GM19438 (cell line): ENCODE results near the gene NHLRC4.

Experiments
- ATAC-seq: cut with Tn5 transposase; IDR thresholded peaks from one replicate; pipeline ENCODE4 v1.9.1; 2021; ENCODE audit warnings: low read depth; ENCODE audit not compliant: unreplicated experiment

The NHLRC4 gene

DNA sequence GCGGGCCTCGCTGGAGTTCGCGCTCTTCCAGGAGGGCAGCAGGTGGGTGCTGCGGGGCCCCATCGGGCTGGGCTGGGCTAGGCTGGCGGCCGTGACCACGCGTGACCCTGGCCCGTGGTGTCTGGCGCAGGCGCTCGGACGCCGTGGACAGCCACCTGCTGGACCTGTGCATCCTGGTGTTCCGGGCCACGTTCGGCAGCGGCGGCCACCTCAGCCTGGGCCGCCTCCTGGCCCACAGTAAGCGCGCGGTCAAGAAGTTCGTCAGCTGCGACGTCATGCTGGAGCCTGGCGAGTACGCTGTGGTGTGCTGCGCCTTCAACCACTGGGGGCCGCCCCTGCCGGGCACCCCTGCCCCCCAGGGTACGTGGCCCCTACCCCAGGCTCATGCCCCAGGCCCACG, 14.6 kb upstream of the NHLRC4 start:
- ATAC-seq, result no peak

DNA sequence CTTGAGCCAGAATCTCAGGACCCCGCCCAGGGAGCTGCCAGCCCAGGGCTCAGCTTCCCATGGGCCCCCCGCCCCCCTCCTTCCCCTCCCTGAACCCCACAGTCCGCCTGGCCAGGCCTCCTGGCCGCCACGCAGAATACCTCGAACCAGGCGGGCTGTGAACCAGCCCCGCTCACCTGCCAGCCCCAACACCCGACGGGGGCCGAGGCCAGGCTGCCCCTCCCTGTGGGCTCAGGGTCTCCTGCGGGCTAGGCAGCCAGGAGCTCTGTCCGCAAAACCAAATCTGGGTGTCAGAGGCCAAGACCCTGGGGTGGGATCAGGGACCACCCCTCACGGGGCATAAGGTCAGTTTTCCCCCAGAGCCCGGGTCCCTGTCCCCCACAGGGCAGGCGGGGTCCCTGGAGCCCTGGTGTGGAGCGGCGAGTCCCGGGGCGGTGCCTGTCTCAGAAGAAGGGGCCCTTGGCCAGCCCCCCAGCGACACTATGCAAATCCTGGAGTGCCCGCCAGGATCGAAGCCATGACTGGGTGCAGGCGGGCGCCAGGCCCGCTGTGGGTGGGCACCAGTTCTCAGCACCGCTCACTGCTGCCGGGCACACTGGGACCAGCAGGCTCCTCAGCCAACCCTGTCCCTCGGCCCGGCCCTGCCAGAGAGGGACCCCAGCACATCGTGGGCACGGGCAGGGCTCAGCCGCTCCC, 13.1 kb upstream of the NHLRC4 start:
- no peak for ATAC-seq

DNA sequence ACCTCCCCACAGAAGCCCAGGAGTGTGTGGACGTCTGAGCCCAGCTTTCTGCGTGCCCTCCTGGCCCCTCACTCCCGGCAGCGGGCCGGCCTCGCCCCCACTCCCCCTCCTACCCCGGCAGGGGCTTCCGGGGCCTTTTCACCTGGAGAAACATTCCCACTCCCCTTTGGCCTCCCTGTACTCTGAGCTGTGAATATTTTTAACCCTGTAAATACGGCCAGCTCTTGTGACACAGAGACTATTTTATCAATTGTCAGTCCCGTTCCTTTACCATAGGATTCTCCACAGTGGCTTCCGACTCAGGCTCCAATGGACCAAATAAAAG, 12.5 kb upstream of the NHLRC4 start:
- ATAC-seq, result no peak

DNA sequence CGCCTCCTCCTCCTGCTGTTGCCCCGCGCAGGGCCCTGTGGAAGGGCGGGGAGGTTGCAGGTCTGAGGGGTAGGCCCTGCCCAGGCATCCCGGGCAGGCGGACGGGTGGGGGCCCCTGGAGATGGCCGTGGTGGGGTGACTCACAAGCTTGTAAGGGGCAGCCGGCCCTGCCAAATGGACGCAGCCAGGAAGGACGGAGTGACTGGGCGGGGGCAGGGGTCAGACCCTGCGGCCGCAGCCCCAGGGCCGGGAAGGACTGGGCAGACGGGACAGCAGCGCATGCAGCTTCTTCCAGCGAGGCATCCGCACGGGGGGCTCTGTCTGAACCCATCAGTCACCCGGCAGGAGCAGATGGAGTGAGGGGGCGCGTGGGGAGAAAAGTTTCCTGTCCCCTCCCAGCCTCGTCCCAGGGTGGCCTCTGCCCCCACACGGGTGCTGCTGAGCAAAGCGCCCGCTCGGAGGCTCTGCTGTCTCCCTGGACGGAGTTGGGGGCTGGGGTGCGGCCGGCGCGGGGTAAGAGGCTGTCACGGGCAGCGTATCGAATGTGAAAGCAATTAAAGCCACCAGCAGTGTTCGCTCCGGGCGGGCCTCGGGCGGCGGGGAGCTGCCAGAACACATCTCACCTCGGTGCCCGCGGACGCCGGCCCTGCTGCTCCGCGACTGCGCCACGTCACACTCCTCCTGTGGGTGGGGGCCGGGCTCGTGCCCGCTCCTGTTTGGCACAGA, 12.0 kb upstream of the NHLRC4 start:
- no peak for ATAC-seq

DNA sequence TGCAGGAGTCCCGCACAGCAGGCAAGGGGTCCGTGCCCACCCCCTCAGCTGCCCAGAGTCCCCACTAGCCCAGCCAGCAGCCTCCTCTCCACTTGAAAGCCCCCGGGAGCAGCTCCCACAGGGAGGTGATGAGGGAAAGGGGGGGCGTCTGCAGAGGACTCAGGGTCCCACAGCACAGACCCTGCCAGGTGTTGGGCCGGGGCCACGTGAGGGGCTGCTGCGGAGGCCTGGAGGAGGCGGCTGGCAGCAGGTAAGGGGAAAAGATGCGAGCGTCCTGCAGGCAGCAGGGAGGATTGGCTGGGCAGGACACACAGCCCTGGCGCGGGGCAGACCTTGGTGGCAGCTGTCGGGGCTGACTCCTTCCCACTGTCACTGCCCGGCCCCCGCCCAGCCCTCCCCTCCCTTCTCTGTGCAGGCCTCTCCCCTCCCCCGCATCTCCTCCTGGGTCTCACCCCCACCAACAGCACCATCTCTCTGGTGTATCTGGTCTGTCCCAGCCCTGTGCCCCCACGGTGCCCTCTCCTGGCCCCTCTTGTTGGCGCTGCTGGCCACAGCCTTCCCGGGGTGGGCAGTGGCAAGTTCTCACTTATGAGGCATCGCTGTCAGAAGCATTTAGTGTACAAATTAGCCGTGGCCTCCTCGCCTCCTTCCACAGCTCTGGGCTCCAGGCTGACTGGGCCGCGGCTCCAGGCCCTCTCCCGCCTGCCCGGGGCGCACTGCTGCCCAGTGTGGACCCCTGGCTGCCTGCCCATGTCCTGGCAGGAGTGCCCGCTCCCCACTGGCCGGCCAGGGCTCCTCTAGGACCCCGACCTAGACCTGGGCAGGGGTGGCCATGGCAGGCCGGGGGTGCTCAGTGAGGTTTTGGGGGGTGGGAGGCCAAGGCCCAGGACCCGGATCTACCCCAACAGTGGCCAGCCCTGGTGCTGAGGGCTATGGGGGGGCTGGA, 11.0 kb upstream of the NHLRC4 start:
- ATAC-seq, result no peak

DNA sequence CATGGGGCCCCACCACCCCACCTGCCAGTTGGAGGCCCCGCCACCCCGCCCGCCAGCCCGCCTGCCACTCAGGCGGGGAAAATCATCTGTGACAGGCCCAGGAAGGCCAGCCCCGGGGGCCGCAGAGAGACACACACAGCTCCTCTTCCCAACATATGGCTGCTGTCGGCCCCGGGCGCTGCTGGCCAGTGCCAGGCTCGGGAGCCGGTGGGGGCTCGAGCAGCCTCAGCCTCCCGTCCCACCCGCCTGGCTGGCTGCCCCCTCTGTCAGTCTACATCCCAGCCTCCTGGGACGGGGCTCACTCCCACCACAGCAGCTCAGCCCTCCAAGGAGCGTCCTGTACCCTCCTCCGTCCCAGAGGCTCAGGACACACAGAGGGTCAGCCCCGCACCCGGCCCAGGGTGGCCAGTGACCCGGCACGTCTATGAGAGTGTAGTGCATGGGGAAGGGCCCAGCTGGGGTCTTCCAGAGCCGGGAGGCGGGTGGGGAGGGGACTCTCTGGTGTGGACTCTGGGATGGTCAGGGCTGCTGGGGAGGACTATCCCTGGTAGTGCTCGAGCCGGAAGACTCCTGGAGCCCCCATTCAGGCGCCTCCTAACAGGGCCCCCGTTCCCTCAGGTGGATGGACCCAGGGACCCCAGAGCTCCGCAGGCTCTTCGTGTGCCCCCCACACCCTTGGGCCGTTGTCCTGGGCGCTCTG, 10.2 kb upstream of the NHLRC4 start:
- ATAC-seq, result no peak

DNA sequence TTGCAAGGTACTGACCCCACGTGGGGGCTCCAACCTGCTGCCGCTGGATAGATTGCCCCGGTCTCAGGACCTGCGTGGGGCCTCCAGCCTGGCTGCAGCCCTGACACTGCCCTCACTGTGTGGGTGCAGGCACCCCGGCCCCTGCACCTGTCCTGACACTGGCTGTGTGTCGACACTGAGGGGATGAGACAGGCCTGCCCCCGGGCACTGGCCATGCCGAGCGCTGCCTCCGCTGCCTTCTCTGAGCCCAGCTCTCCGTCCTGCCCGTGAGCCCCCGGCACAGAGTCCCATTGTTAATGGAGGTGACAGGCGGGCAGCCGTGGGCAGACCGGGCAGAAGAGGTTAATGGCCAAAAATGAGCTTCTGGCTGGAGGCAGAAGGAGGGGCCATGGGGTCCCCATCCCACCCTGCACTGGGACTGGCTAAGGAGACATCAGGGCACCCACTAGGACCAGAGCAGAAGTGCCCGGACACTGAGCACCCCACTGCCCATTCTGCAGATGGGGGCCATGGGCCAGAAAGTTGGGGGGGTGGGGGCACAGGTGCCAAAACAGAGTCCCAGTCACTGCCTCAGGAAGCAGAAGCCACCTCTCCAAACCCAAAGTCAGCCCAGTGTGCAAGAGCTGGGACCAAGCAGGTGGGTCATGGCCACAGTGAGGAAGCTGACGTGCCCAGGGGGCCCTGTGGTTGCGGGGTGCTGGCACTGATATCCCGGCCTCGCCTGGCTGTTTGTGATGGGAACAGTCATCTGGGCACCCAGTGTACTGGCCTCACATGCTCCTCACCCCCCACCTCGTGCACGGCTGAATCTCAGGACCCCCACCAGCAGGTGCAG, 9.1 kb upstream of the NHLRC4 start:
- no peak for ATAC-seq

DNA sequence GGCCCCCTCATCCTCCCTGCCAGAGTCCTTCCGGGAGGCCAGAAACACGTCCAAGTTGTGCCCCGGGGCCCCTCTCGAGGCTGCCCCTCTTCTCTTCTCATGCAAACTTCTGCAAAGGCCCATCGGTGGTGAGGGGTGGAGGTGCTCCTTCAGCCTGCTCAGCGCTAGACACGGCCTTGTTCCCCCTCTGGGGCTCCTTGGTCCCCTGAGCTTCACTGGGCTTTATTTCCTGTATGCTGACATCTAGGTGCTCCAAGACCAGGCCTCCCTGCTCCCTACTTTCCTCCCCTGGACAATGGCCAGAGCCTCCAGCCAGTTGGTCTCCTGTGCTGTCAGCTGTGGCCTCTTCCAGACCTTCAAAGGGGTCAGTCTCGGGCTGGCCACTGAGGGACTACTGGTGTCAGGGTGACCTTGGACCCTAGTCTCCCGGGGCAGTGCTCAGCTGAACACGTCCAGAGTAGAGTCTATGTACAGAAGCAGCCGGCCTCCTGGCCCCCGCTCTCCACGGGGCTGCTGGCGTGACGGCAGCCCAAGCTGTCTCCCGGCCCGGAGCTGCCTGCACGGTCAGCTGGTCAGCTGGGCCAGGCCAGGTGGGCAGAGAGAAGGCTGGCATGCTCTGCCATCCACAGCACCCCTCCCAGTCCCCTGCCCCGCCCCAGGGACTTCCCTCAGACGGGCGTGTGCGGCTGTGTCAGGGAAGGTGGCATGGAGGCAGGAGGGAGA, 8.3 kb upstream of the NHLRC4 start:
- no peak for ATAC-seq

DNA sequence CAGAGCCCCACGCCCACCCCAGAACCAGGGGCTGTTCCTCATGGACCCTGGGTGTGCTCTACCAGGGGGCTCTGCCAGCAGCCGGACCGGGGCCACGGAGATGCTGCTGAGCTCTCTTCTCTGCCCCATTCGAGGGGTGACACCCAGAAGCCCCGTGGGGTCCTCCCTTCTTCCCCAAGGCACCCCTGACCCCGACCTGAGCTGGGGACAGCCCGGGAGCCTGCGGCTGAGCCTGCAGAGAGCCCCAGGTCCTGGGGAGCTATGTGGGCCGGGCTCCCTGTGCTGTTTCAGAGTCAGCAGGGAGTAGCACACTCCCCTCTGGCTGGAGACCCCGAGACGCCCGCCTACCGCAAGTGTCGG, 7.8 kb upstream of the NHLRC4 start:
- no peak for ATAC-seq

DNA sequence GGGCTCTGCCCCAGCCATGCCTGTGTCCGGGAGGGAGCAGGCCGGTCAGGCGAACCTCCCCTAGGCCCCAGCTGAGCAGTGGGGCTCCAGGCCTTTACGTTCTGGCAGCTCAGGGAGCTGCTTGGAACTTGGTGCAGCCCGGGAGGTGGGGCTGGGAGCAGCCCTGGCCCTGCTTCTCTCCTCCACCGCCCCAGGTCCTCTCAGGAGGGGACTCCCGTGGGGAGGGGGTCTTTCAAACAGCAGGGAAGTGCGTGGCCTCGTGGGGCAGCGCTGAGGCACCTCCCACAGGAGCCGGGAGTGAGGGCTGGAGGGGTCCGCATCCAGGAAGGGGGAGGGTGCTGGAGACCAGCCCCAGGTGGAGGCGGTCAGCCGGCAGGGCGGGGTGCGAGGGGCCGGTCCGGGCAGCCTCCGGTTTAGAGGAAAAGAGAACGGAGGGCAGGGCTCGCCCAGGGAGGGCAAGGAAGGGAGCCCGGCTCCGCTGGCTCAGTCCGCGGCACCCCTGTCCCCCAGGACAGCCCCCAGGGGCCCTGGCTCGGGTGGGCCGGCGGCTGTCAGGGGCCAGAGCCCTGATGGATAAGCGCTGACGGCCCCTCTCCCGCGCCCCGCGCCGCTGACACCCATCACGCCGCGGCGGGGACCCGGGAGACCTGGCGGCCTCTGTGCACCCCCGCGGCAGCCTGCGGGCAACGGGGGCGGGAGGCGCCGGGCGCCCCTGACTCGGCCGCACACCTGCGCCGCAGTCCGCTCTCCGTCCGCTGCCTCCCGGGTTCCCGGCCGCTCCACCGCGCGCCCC, 7.2 kb upstream of the NHLRC4 start:
- no peak for ATAC-seq

DNA sequence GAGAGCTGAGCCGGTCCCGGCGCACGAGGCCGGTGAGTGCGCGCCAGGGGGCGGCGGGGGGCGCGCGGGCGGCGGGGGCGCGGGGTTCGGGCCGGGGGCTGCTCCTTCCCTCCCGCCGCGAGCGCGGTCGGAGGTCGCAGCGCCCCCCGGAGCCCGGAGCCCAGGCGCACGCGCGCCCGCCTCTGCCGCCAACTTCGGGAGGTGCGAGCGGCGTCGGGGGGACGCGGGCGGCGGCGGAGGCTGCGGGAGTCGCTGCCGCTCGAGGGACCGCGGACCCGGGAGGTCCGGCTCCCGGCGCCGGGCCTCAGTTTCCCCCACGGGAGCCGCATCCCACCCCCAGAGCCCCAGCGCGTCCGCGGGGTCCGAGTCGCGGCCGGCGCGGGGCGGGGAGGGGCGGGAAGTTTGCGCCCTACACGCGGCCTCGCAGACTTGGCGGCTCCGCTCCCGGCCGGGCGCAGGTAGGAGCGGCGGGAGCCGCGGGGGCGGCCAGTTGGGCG, 6.6 kb upstream of the NHLRC4 start, which contains the start of gene PRR35:
TSS of gene PRR35 (plus strand) at position 191 of the 497 bp plus-strand sequence. CDS start 2,901 bp downstream, outside the sequence.
- ATAC-seq, result no peak

DNA sequence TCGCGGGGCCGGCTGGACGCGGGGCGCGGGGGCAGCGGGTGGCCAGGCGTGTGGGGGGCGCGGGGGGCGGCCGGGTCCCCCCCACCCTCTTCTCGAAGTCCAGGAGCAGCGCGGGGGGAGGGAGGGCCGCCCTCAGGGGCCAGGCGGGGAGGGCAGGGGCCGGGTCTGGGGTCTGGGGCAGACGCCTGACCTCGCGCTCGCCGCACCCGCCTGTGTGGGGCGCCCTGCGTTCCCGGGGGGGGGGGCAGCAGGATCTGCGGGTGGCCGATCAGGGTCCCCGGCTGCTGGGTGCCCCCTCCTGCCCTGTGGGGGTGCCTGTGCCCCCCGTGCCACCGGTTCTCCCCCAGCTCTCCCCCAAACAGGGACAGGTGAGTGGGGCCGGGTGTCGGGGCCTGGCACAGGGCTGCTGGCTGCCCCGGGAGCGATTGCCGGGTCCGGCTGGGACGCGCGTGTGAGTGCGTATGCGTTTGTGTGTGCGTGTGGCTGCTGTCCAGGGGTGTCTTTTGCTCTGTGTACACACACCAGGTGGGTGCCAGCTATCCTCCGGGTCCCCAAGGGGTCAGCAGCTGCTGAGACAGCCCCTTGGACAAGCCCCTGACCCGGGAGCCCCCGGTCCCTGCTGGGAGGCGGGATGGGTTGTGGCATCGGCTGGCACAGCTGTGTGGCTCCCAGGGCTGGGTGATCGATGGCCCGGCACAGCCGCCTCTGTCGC, 5.9 kb upstream of the NHLRC4 start:
- no peak for ATAC-seq

DNA sequence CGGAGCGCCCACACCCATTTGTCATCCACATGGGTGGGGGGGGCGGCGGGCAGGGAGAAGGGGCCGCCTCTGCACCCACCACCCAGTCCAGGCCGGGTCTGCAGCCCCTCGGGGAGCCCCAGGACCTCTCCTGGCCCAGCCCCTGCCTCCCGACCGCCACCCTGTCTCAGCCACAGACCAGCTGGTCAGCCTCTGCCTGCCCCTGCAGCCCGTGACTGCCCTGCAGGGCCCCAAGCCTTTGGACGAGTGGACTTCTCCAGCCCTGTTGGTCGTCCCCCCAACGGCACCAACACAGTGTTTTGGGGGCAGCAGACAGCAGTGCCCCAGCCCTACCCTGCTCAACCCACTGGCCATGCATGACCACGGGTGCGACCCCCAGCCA, 5.4 kb upstream of the NHLRC4 start:
- no peak for ATAC-seq

DNA sequence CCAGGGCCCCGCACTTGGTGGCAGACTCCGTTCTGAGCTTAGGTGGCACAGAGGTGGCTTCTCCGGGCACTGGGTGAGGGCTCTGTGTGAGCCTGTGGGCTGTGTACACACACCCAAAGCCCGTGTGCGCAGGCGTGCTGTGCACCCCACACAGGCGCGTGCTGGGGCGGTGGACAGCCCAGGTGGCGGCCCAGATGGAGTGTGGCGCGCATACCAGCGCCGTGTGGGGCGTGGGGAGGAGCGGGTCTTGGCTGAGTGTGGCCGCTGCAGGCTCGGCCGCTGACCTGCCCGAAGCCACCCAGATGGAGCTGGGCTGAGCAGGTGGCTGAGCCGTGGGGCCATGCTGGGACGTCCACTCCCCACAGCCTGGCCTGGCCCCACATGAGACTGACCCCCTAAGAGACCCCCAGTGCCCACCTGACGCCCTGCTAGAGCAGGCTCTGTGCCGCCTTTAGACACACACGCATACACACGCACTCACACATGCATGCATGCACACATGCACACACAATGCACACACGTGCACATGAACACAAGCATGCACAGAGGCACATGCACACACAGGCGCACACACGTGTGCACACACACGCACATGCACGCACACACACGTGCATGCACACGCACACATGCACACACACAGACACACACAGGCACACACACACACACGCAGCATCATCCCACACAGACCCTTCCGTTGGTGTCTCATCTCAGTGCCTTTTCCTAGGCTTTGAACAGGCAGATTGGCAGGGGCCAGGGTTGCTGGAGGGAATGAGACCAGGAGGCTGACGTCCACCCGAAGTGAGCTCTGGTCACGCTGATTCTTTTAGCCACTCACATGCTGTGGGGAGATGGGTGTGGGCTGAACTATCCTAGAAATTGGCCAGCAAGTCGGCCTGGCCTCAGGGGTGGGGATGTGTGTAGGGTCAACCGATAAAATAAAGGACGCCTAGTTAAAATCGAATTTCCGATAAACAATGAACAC, 4.6 kb upstream of the NHLRC4 start:
- ATAC-seq, result no peak

DNA sequence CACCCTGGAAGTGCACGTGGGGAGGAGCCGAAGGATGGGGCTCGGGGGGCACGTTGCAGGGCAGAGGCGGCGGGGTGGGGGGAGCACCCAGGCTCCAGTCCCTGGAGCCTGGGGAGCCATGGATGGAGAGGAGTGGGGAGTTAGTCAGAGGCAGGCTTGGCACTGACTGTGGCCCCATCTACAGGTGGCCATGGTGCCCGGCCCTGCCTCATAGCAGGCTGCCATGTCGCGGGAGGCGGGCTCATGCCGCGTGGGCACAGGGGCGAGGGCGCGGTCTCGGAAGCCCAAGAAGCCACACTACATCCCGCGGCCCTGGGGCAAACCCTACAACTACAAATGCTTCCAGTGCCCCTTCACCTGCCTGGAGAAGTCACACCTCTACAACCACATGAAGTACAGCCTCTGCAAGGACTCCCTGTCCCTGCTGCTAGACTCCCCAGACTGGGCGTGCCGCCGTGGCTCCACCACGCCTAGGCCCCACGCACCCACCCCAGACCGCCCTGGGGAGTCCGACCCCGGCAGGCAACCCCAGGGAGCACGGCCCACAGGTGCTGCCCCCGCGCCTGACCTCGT, 3.6 kb upstream of the NHLRC4 start:
- ATAC-seq, result no peak
